8988T (cell line): ENCODE results near the gene PRKCE.
"Not testable (repeated sequence)": the region's sequence is repeated elsewhere in the genome, so short reads cannot be mapped to it uniquely, and the experiment has no call there.

Experiments used
- DNase-seq: peaks from one replicate; pipeline ENCODE4 v3.0.0; 2011

The PRKCE gene

GRCh38 chr2:45843136-45843535 is 191.7 kb downstream of the PRKCE start:
- DNase-seq: no peak

DNA sequence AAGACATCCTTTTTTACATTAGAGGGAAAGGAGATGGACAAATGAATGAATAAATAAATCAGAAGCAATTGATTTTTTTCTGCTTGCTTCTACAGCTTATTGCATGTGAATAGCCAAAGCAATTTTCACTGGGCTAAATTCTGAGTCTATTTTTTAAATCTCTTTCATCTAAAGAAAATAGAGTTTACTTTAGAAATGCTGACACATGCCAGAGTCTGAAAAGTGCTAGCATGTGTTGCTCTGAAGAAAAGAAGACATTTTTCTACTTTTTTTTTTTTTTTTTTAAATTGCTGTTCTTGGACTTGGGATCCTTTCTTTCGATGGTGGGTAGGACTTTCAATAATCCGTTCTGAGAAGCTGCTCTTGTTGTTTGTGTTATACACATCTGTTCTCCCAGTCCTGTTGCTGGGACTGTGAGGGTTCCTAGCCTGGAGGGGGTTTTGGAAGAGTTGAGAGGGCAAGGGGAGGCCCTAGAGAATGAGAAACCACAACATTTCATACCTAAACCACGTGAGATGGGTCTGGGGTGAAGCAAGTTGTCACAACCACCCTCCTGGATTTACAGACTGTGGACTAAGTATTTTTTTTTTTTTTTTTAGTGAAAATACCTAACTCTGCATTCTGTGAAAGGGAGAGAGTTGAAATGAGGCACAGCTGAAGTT is 193.5 kb downstream of the PRKCE start:
- DNase-seq: no peak

DNA sequence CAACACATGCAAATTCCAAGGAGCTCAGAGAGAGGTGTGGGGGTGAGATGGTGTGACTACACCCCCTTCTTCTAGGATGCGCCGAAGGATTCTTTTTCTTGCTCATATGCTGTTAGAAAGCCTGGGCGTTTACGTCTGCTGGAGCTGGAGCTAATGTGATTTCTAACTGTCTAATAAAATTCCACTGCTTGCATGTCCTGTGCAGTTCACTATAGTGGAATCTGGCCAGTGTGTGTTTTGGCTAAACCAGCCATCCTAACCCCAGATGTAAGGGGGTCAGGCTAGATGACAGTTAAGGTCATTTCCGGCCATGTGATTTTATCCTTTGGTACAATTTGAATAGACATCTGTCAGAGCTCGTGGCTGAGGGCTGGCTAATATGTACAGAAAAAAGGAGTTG is 194.1 kb downstream of the PRKCE start:
- no peak for DNase-seq

DNA sequence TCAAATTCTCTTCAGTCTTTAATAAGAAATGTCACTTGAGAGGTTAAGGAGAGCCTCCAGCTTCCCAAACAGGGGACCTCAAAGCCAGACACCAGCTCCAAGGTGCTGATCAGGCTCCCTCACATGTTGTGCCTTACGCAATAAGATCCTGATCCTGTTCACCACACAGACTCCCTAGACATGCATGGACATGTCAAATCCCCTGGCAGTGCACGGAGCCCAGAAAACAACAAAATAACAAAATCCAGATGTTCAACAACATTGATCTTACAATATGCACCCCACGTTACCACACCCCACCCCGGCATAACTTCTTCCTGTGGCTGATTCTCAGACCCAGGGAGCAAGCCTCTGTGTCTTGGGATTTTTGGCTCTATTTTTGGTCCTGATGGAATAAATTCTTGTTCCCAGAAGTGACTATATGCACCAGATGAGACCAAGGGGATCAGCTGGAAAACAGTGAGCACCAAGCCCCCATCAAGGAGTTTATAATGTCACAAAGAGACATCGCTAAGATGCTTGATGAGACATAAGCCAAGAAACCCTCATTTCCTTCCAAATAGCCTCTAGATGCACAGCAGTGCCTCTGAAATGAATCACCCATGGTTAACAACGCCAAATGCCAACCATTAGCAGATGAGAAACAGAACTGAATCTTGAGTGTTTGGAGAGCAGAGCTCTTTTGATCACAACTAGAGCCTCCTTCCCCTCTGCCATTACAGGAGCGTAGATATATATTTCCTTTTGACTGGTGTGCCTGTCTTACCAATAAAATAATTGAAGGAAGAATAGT is 198.2 kb downstream of the PRKCE start:
- no peak for DNase-seq

DNA sequence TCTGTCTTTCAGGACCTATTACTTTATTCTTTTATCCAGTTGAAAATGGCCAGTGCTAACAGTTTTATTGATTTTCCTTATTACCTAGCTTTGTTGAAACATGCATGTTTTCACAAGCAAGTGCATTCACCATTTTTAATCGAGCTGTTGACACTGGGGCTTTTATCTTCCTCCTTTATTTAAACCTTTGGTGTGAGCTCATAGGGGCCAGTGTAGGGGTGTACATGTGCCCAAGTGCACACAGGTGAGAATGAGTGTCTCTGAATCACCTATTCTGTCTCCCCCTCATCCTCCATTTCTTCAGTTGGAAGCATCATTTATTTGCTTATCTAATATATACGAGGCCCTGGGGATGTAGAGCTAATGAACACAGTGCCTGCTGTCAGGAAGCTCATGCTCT is 199.1 kb downstream of the PRKCE start:
- no peak for DNase-seq

DNA sequence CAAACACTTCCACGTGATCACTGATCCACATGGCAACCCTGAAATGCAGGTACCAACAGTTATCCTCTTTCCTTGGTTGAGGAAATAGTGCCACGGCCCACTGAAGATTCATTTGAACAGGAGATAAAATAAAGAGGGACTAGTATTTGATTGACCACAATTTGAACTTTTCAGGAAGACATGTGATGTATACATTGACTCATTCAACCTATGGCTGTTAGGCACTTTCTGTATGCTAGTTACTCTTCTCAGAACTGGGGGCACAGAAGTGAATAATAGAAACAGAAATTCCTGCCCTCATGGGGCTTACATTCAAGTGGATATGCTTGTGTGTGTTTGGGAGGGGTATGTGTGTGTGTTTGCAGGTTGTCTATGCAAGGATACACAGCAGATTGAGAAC is 199.6 kb downstream of the PRKCE start:
- DNase-seq: no peak

GRCh38 chr2:45851576-45852304 is 200.3 kb downstream of the PRKCE start:
- DNase-seq: no peak

GRCh38 chr2:45852450-45853150 is 201.1 kb downstream of the PRKCE start:
- no peak for DNase-seq

DNA sequence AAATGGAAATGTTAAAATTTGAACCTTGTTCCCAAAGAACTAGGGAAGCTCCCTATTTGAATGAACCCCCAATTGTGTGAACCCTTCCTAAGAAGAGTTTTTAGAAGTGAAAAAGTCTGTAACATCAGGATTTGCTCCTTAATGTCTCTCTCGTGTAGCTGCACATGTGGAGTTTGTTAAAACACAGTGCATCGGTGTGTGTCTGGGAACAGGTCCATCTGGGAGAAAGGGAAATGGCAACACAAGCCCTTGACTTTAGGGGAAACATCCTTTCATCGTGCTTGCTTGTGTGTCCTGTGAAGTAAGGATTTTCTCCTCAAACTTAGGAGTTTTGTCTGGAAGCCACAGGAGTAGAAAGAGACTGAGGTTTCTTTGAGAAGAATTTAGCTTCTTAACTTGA is 203.9 kb downstream of the PRKCE start:
- no peak for DNase-seq

DNA sequence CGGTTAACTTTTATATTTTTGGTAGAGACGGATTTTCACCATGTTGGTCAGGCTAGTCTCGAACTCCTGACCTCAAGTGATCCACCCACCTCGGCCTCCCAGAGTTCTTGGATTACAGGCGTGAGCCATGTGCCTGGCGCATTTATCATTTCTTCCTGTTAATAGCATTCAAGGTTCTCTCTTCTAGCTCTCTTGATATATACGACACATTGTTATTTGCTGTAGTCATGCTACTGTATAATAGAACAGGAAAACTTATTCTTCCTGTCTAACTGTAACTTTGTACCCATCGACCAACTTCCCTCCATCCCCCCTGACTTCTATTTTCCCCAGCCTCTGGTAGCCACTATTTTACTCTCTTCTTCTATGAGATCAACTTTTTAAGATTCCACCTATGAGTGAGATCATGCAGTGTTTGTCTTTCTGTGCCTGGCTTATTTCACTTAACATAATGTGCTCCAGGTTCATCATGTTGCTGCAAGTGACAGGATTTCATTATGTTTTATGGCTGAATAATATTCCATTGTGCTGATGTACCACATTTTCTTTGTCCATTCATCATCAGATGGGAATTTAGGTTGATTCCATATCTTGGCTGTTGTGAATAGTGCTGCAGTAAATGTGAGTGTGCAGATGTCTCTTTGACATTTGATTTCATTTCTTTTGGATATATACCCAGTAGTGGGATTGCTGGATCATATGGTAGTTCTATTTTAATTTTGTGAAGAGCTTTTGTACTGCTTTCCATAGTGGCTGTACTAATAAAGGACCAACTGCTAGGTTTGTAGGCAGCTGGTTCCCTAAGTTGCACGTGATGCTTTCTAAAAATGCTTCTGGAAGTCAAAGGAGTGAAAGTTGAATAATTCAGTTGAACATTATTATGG is 205.2 kb downstream of the PRKCE start:
- no peak for DNase-seq

- no peak for DNase-seq
Measured at GRCh38 chr2:45857275-45857609, 205.8 kb downstream of the PRKCE start.

DNA sequence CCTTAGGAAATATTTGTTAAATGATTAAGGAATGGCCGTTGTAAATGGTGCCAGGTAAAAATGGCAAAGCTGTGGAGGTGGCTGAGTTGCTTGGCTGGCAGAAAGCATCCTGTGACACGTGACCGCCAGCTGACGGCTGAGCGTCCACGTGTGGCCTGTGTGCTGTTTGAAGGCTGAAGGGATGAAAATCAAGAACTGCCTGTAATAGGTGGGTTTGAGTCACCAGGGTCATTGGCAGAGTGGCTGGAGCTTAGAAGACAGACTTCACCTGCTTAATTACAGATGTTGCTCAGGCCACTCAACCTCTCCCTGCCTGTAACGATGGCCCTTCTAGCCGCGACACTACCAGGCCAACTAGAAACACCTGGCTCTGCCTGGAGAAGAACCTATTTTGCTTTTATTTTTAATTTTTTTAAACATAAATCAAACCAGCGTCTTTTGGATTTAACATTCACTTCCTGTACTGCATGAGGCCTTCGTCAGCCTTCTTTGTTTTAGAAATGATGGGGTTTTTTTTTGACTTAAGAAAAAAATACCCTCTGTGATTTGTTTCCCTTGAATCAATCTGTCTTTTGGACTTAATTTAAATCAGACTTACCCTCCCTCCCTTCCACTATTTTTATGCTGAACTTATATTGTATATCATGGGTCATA is 206.5 kb downstream of the PRKCE start:
- no peak for DNase-seq

- not testable (repeated sequence) for DNase-seq
Measured at GRCh38 chr2:45858872-45859271, 207.4 kb downstream of the PRKCE start.

GRCh38 chr2:45859682-45860081 is 208.2 kb downstream of the PRKCE start:
- DNase-seq: no peak

DNA sequence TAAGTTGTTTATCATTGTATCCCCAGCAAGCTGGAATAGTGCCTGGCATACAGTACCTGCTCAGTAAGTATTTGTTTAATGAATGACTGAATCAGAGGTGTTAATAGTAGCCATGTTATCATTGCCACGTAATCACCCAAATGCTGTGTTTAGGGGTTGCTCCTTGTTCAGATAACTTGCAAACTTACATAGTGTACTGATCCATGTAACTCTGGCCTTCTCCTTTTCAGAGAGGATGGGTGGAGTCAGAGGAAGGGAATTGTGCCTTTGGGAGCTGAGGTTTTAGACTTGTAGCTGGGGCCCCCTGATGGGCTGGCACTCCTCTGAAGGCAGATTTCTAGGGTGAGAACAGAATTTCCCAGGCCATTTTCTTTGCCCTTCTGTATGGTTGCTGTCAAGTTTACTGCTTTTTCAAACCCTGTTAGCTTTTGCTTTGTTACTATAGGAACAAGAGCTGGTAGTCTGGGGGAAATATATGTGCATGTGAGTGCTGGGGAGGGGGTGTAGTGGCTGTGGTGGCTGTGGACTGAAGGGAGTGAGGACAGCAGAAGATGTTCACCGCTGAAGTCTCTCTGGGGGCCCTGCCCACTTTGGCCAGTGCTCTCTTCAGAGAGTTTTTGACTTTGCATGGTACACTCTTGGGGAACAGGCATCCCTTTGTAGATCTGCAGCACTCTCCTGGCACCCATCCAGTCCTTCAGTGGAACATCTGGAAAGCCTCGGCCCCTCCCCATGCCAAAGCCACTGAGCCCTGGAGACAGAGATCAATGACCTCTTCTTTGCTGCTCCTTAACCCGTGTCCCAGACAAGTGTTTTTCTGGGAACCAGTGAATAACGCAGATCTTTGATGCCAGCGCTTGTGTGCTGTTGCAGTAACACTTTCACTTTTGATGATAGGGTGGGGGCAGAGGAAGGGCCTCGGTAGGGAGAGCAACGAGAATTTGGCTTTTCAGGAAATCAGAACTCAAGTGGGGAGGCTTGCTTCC is 209.0 kb downstream of the PRKCE start:
- DNase-seq: no peak

DNA sequence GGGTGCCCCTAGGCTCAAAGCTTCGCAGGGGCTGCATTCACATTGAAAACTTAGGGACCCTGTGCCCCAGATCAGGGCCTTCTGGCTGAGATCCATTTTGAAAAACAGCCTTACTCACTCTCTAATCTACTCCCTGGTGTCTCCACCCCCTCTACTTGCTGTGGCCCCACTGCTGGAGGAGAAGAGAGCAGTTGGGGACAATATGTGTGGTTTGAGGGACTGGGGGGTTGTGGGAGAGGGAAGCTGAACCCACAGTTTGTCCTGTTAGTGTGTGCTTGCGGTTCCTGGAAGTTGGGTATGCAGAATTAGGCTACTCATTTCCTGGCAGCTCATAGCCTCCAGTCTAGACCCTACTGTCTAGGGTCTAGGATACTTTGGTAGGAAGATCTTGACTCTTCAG is 211.4 kb downstream of the PRKCE start:
- DNase-seq: no peak

DNA sequence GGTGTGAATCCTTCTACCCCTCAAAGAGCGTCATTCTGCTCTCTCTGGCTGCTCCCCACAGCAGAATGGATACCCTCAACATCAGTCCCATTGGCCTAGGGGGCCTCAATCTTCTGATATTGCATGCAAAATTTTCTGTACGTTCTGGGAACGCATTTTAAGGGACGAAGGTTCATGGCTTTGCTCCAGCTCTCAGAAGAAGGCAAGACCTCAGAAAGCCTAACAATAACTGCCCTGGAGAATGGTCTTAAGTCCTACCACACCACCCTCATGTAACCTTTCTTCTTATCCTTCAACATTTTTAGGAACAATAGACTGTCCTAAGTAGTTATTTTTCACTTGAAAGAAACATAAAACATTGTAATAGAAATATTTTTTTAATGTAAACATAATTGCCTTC is 212.6 kb downstream of the PRKCE start:
- no peak for DNase-seq

GRCh38 chr2:45867349-45867748 is 215.9 kb downstream of the PRKCE start:
- DNase-seq: no peak

DNA sequence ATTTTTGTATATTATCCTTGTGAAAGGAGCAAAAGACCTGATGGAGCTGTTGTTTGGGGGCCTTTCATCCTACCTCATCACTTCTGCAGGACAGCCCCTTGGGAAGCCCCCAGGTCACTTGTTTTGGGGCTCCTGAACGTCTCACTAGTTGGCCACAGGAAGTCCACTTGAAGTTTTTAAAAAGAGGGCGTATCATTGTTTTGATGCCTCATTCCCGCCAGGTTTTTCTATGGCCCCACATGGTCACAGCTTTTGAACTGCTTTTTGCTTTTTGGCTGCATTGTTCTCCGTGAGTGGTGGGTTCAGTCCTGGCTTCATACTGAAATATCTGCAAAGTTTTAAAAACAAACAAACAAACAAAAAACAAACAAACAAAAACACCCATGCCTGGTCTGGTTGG is 216.3 kb downstream of the PRKCE start:
- DNase-seq: no peak

GRCh38 chr2:45869165-45869501 is 217.7 kb downstream of the PRKCE start:
- DNase-seq: no peak

- no peak for DNase-seq
Measured at GRCh38 chr2:45871025-45871424, 219.6 kb downstream of the PRKCE start.
